HEK293 (cell line): ENCODE measurements around the gene MYO9B.
"Not testable (repeated sequence)": the region's sequence is repeated elsewhere in the genome, so short reads cannot be mapped to it uniquely, and the experiment has no call there.

Source experiments
- CTCF ChIA-PET: fragments of 350-600 bp; formaldehyde crosslinking; extraction: SDS; loops from one replicate; lab custom pipeline; 2021; ENCODE audit warnings: antibody characterized with exemption; lab: Yijun Ruan, JAX
- POLR2A ChIA-PET: fragments of 300-600 bp; formaldehyde crosslinking; extraction: SDS; loops from one replicate; lab custom pipeline; 2020; ENCODE audit warnings: antibody characterized with exemption, inconsistent platforms; lab: Yijun Ruan, JAX
- H3K27ac ChIP-seq: fragments of 200-500 bp; sonication (Bioruptor generic); 2 replicates; pipeline ENCODE4 v1.5.1; 2014; ENCODE audit warnings: low read depth, low read length, control low read depth, inconsistent platforms; ENCODE audit errors: extremely low read depth
- H3K36me3 ChIP-seq, 2 experiments: fragments of 200-500 bp in 1 of 2; sonication (Bioruptor generic) in 1 of 2; 1 replicate in 1 of 2; 2 replicates in 1 of 2; pipeline ENCODE4 v1.5.1; 2014 to 2017; ENCODE audit warnings: inconsistent platforms in 2 of 2, low read length in 2 of 2; ENCODE audit not compliant: control insufficient read depth in 2 of 2, insufficient read depth in 1 of 2
- H3K4me1 ChIP-seq: fragments of 200-500 bp; sonication (Bioruptor generic); 2 replicates; pipeline ENCODE4 v1.5.1; 2014; ENCODE audit warnings: mild to moderate bottlenecking, low read length, inconsistent platforms; ENCODE audit not compliant: control insufficient read depth, insufficient read depth
- H3K4me3 ChIP-seq: 2 replicates; pipeline ENCODE4 v1.5.1; 2011; ENCODE audit warnings: low read depth, mild to moderate bottlenecking, control low read depth, low read length, moderate library complexity
- H3K9me3 ChIP-seq: fragments of 200-500 bp; sonication (Bioruptor generic); 2 replicates; pipeline ENCODE4 v1.5.1; 2014; ENCODE audit warnings: low read depth, low read length, inconsistent platforms; ENCODE audit not compliant: control insufficient read depth, insufficient read depth
- BCL11B ChIP-seq: fragments of 450-650 bp; formaldehyde crosslinking; IDR thresholded peaks from 2 replicates; pipeline ENCODE4 v1.5.1; 2016; ENCODE audit warnings: low read depth, missing biosample characterization, missing genetic modification characterization
- BCL6B ChIP-seq: fragments of 450-650 bp; formaldehyde crosslinking; IDR thresholded peaks from 2 replicates; pipeline ENCODE4 v1.5.1; 2017; ENCODE audit warnings: missing biosample characterization, missing genetic modification characterization
- CTCF ChIP-seq: fragments of 450-650 bp; formaldehyde crosslinking; IDR thresholded peaks from 2 replicates; pipeline ENCODE4 v1.5.1; 2016; ENCODE audit warnings: missing biosample characterization, missing genetic modification characterization
- HOXC10 ChIP-seq: sonication (generic); formaldehyde crosslinking; IDR thresholded peaks from 2 replicates; pipeline ENCODE4 v1.8.1; 2023; ENCODE audit warnings: mild to moderate bottlenecking, missing genetic modification reagents
- MYNN ChIP-seq: fragments of 450-650 bp; formaldehyde crosslinking; IDR thresholded peaks from 2 replicates; pipeline ENCODE4 v1.5.1; 2016; ENCODE audit warnings: missing biosample characterization, missing genetic modification characterization, borderline replicate concordance
- RBAK ChIP-seq: fragments of 450-650 bp; formaldehyde crosslinking; IDR thresholded peaks from 2 replicates; pipeline ENCODE4 v1.5.1; 2016; ENCODE audit warnings: missing biosample characterization, missing genetic modification characterization
- ZBTB1 ChIP-seq: fragments of 450-650 bp; formaldehyde crosslinking; IDR thresholded peaks from 2 replicates; pipeline ENCODE4 v1.5.1; 2016; ENCODE audit warnings: missing biosample characterization, missing genetic modification characterization
- ZBTB48 ChIP-seq: fragments of 450-650 bp; formaldehyde crosslinking; IDR thresholded peaks from 2 replicates; pipeline ENCODE4 v1.5.1; 2016; ENCODE audit warnings: missing biosample characterization, missing genetic modification characterization
- ZBTB6 ChIP-seq: fragments of 450-650 bp; formaldehyde crosslinking; IDR thresholded peaks from 2 replicates; pipeline ENCODE4 v1.5.1; 2017; ENCODE audit warnings: missing biosample characterization, missing genetic modification characterization
- ZNF112 ChIP-seq: fragments of 450-650 bp; formaldehyde crosslinking; IDR thresholded peaks from 2 replicates; pipeline ENCODE4 v1.5.0; 2017; ENCODE audit warnings: missing biosample characterization, missing genetic modification characterization
- ZNF239 ChIP-seq: fragments of 450-650 bp; formaldehyde crosslinking; IDR thresholded peaks from 2 replicates; pipeline ENCODE4 v1.5.1; 2016; ENCODE audit warnings: missing biosample characterization, missing genetic modification characterization
- ZNF302 ChIP-seq: fragments of 450-650 bp; formaldehyde crosslinking; IDR thresholded peaks from 2 replicates; pipeline ENCODE4 v1.5.1; 2016; ENCODE audit warnings: missing biosample characterization, missing genetic modification characterization, low read depth
- ZNF518A ChIP-seq: fragments of 450-650 bp; formaldehyde crosslinking; conservative IDR thresholded peaks from 2 replicates; pipeline ENCODE4 v1.5.1; 2016; ENCODE audit warnings: low read depth, missing biosample characterization, missing genetic modification characterization
- ZNF585B ChIP-seq: fragments of 450-650 bp; formaldehyde crosslinking; IDR thresholded peaks from 2 replicates; pipeline ENCODE4 v1.5.1; 2016; ENCODE audit warnings: missing biosample characterization, missing genetic modification characterization
- ZNF707 ChIP-seq: fragments of 450-650 bp; formaldehyde crosslinking; IDR thresholded peaks from 2 replicates; pipeline ENCODE4 v1.5.1; 2016; ENCODE audit warnings: missing biosample characterization, missing genetic modification characterization

Gene MYO9B

GRCh38 chr19:17185590-17185989 is 110.0 kb downstream of the MYO9B start:
- H3K27ac ChIP-seq, result no peak overlapping the region
- no peaks in the 10 kb centered on the region for H3K4me1 ChIP-seq
- POLR2A ChIA-PET, result no interaction called here
- peaks cover 3 to 36% of the 10 kb centered on the region in 2 experiments; a peak in 2 of 3 replicates for H3K36me3 ChIP-seq
- no peak overlapping the region for H3K4me3 ChIP-seq
- no peaks in the 10 kb centered on the region for H3K9me3 ChIP-seq
- CTCF ChIA-PET, result interaction anchor here (0.7 kb wide), 1 partner anchor 100 kb away, joined by 3 read pairs; no protein-coding TSS in a partner anchor
- TF ChIP-seq RBAK (tag by site-specific recombination) (no peak), CTCF (no peak), ZBTB1 (tag by site-specific recombination) (no peak), ZNF585B (no peak), ZNF518A (no peak), ZNF707 (tag by site-specific recombination) (no peak), ZNF239 (tag by site-specific recombination) (no peak), ZBTB6 (tag by site-specific recombination) (no peak), BCL11B (tag by site-specific recombination) (no peak), MYNN (tag by site-specific recombination) (no peak), ZBTB48 (tag by site-specific recombination) (no peak), ZNF112 (tag by site-specific recombination) (no peak)

GRCh38 chr19:17191736-17192135 is 116.2 kb downstream of the MYO9B start:
- not testable (repeated sequence) for H3K27ac ChIP-seq, H3K4me3 ChIP-seq, H3K4me1 ChIP-seq, H3K9me3 ChIP-seq
- H3K36me3 ChIP-seq, result peaks cover 3 to 52% of the 10 kb centered on the region in 2 experiments; a peak in 2 of 3 replicates
- CTCF ChIA-PET, result interaction anchor here (0.6 kb wide), 4 partner anchors 9 to 122 kb away, joined by 3 to 4 read pairs (median 4); no protein-coding TSS in a partner anchor
- POLR2A ChIA-PET, result interaction anchor here (0.7 kb wide), 3 partner anchors 24 to 1581 kb away, joined by 4 to 9 read pairs (median 4); partner anchors contain the start of genes BABAM1 and USE1

- no peak for TF ChIP-seq ZNF302 (tag by site-specific recombination)
- no peak for TF ChIP-seq BCL6B
- TF ChIP-seq HOXC10 (CRISPR knock-in tag), result no peak
- no peak overlapping the region for H3K27ac ChIP-seq
- H3K36me3 ChIP-seq, result peaks cover 3 to 50% of the 10 kb centered on the region in 2 experiments; a peak in 2 of 3 replicates
- no peaks in the 10 kb centered on the region for H3K4me1 ChIP-seq
- H3K4me3 ChIP-seq, result no peak overlapping the region
- ChIA-PET CTCF (no interaction called here), POLR2A (no interaction called here)
- no peaks in the 10 kb centered on the region for H3K9me3 ChIP-seq
Observed at GRCh38 chr19:17192751-17193150, 117.2 kb downstream of the MYO9B start.
